Measurements from ENCODE around the gene DPYSL3.

The DPYSL3 gene

GRCh38 chr5:147441191-147441695 lies 68.6 kb downstream of the DPYSL3 start:
- DNase-seq (ENCODE audit: low read depth, low spot score): no peak

- DNase-seq (ENCODE audit: low read depth, low spot score): no peak
These were observed 70.6 kb downstream of the DPYSL3 start for GRCh38 chr5:147439254-147439653.

GRCh38 chr5:147437161-147437596 lies 72.7 kb downstream of the DPYSL3 start:
- no peak for DNase-seq (ENCODE audit: low read depth, low spot score)

- DNase-seq (ENCODE audit: low read depth, low spot score): no peak
These were observed 73.3 kb downstream of the DPYSL3 start for GRCh38 chr5:147436596-147436995.

GRCh38 chr5:147434049-147434448 lies 75.8 kb downstream of the DPYSL3 start:
- DNase-seq (ENCODE audit: low read depth, low spot score): no peak

- DNase-seq (ENCODE audit: low read depth, low spot score): no peak
These were observed 77.5 kb downstream of the DPYSL3 start for GRCh38 chr5:147432323-147432722.

GRCh38 chr5:147431586-147431985 lies 78.3 kb downstream of the DPYSL3 start:
- no peak for DNase-seq (ENCODE audit: low read depth, low spot score)

GRCh38 chr5:147430628-147431027 lies 79.2 kb downstream of the DPYSL3 start:
- no peak for DNase-seq (ENCODE audit: low read depth, low spot score)

GRCh38 chr5:147427521-147428401 lies 82.1 kb downstream of the DPYSL3 start:
- DNase-seq (ENCODE audit: low read depth, low spot score): no peak

- no peak for DNase-seq (ENCODE audit: low read depth, low spot score)
These were observed 83.1 kb downstream of the DPYSL3 start for GRCh38 chr5:147426640-147427327.

- DNase-seq (ENCODE audit: low read depth, low spot score): no peak
These were observed 91.3 kb downstream of the DPYSL3 start for GRCh38 chr5:147418613-147419012.

- no peak for DNase-seq (ENCODE audit: low read depth, low spot score)
These were observed 92.6 kb downstream of the DPYSL3 start for GRCh38 chr5:147417135-147417813.

GRCh38 chr5:147415651-147416050 lies 94.2 kb downstream of the DPYSL3 start:
- no peak for DNase-seq (ENCODE audit: low read depth, low spot score)

GRCh38 chr5:147413266-147413665 lies 96.6 kb downstream of the DPYSL3 start:
- no peak for DNase-seq (ENCODE audit: low read depth, low spot score)

- no peak for DNase-seq (ENCODE audit: low read depth, low spot score)
These were observed 97.3 kb downstream of the DPYSL3 start for GRCh38 chr5:147412561-147412960.

- no peak for DNase-seq (ENCODE audit: low read depth, low spot score)
These were observed 98.2 kb downstream of the DPYSL3 start for GRCh38 chr5:147411359-147412319.

- DNase-seq (ENCODE audit: low read depth, low spot score): no peak
These were observed 99.1 kb downstream of the DPYSL3 start for GRCh38 chr5:147410496-147411358.

GRCh38 chr5:147408980-147409379 lies 100.9 kb downstream of the DPYSL3 start:
- no peak for DNase-seq (ENCODE audit: low read depth, low spot score)

- DNase-seq (ENCODE audit: low read depth, low spot score): no peak
These were observed 102.7 kb downstream of the DPYSL3 start for GRCh38 chr5:147407094-147407681.

GRCh38 chr5:147406636-147407035 lies 103.2 kb downstream of the DPYSL3 start:
- no peak for DNase-seq (ENCODE audit: low read depth, low spot score)
